RPMI7951 (cell line): ENCODE measurements around the gene HMCN2. TPM values are rescaled to one million over a fixed set of nuclear protein-coding genes. Genes with fewer than 3 reads are reported as not detected.

Source experiments
- DNase-seq: peaks from one replicate; pipeline ENCODE4 v3.0.0-alpha.2; 2012; ENCODE audit warnings: low read depth
- total RNA-seq: library from RNA; depleted of rRNA; stranded (reverse); fragments of >200 nt; shearing (Covaris generic); gene quantifications from 2 replicates; pipeline ENCODE4 v1.2.3, GENCODE V29; 2014

Gene HMCN2
- total RNA-seq, 1 experiment from 2014 or later: under 0.01 TPM

GRCh38 chr9:130364619-130365322 lies 99.2 kb downstream of the HMCN2 start:
- peak; percentile 82 for DNase-seq

GRCh38 chr9:130365323-130365721 lies 99.8 kb downstream of the HMCN2 start:
- DNase-seq: no peak

- no peak for DNase-seq
Observed at GRCh38 chr9:130366072-130366471, 100.5 kb downstream of the HMCN2 start.

GRCh38 chr9:130366888-130367550 lies 101.5 kb downstream of the HMCN2 start:
- DNase-seq: peak; percentile 13

DNA sequence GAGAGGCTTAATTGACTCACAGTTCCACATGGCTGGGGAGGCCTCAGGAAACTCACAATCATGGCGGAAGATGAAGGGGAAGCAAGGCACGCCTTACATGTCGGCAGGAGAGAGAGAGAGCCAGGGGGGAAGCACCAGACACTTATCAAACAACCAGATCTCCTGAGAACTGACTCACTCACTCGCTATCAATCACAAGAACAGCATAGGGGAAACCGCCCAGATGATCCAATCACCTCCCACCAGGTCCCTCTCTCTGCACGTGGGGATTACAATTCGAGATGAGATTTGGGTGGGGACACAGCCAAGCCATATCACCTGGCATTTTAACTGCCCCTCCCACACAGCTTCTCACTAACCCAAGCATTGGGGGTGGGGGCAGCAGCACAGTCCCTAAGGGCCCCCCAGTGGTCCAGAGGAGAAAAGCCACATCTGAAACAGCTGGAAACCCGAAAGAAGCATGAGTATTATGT lies 103.1 kb downstream of the HMCN2 start:
- peak; percentile 69 for DNase-seq

- no peak for DNase-seq
Observed at GRCh38 chr9:130370226-130370625, 104.7 kb downstream of the HMCN2 start.

- no peak for DNase-seq
Observed at GRCh38 chr9:130371196-130371966, 105.8 kb downstream of the HMCN2 start.

DNA sequence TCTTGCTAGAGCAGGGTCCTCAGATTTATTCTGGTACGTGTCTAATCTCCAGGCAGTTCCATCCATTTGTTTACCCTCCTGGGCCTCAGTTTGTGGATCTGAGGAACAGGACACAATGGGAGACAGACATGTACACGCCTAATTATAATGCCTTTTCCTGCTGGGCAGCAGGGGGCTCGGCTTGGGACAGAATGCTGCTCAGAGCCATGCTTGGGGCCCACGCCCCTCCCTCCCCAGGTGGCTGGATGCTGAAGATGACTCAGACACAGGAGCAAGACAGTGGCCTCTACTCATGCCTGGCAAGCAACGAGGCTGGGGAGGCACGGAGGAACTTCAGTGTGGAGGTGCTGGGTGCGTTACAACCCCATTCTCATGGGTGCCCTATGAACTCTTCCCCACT lies 106.5 kb downstream of the HMCN2 start:
- no peak for DNase-seq

DNA sequence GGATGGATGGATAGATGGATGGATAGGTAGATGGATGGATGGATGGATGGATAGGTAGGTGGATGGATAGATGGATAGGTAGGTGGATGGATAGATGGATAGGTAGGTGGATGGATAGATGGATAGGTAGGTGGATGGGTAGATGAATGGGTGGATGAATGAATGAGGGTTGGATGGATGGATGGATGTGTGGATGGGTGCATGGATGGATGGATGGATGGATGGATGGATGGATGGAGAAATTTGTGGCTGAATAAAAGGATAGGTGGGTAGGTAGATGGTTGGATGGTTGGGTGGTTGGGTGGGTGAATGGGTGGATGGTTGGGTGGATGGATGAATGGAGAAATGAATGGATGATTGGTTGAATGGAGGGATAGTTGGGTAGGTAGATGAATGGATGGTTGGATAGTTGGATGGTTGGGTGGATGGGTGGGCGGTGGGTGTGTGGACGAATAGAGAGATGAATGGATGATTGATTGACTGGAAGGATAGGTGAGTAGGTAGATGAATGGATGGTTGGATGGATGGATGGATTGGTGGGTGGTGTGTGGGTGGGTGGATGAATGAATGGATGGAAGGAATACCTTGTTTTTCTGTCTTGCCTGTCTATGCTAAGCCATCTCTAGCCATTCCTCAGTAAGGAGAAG lies 108.2 kb downstream of the HMCN2 start:
- DNase-seq: no peak

GRCh38 chr9:130377612-130378011 lies 112.1 kb downstream of the HMCN2 start:
- no peak for DNase-seq

DNA sequence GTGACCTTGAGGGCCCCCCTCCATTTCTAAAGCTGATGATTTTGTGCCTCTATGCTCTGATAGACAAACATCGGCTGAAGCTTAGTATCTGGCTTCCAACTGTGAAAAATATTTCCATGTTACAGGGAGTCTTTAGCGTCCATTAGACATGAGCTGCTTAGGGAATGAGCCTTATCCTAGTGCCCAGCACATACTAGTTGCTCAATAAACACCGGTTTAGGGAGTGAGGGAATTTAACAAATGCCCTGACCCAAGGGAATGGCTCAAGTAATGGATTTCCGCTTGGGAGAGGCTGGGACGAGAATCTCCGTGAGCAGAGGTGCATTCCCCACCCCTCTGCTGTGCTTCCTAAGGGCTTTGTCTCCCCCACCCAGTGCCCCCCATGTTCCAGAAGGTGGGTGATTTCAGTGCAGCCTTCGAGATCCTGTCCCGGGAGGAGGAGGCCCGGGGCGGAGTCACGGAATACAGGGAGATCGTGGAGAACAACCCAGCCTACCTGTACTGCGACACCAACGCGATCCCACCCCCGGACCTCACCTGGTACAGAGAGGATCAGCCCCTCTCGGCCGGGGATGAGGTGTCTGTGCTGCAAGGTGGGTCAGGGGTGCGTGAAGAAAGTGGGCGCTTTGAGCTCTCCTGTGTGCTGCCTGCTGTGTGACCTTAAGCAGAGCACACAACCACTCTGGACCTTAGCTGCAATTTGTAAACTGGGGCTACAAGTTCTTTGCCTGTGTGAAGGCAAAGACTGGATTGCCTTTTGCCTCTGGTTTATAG lies 113.5 kb downstream of the HMCN2 start:
- DNase-seq: no peak

DNA sequence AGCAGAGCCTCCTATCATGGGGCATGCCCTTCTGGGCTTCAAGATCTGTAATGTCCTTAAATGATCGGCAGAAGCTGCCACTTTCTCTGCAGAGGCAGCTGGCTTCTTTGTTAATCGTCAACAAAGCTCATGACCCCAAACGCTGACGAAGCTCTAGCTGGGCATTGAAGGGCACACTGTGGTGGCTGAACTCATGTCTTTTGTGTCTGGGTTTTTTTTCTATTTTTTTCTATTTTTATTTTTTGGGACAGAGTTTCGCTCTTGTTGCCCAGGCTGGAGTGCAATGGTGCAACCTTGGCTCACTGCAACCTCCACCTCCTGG lies 114.0 kb downstream of the HMCN2 start:
- no peak for DNase-seq

DNA sequence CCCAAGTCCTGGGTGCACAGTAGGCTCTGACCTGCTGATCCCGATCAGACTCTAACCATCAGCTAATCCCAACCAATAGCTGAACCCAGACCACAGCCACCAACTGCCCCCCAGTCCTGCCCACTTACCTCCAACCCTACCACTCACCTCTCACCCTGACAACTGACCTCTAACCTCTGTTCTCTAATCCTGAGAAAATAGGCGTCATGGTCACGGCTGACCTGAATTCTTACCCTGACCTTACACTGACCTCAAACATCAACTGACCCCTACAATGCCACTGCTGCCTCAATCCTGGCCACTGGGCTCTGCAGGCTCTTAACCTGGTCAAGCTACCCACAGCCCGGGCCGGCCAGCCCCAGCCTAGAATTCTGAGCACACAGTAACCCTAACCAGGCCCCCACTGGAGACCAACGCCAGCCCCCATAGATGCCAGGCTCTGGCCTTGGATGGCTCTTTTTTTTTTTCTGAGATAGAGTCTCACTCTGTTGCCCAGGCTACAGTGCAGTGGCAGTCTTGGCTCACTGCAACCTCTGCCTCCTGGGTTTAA lies 115.4 kb downstream of the HMCN2 start:
- DNase-seq: no peak

GRCh38 chr9:130381660-130382059 lies 116.1 kb downstream of the HMCN2 start:
- no peak for DNase-seq

- no peak for DNase-seq
Observed at GRCh38 chr9:130382096-130382495, 116.5 kb downstream of the HMCN2 start.

DNA sequence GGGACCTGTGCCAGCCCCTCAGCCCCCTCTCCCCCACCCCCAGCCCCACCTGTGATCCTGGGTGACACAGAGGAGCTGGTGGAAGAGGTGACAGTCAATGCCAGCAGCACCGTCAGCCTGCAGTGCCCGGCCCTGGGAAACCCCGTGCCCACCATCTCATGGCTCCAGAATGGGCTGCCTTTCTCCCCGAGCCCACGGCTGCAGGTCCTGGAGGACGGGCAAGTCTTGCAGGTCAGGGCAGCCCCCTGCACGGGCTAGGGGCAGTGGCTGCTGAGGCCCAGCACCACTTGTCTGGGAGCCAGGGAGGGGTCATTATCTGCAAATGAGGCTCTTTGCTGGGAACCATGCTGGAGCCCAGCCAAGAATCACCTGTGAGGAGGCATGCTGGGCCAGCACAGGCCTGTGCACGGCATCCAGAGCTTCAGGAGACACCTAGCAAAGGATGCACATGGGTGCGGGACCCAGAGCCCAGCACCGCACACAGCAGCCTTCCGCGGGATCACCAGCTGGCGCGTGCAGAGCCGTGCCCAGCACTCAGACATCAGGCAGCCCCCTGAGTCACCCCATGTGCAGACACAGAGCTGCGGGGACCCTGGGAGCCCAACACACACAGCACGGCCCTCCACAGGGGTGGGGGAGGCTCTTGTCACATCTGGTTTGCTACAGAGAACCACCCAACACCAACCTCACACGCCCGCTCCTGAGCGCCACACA lies 117.2 kb downstream of the HMCN2 start:
- DNase-seq: no peak

- no peak for DNase-seq
Observed at GRCh38 chr9:130383350-130383715, 117.8 kb downstream of the HMCN2 start.

DNA sequence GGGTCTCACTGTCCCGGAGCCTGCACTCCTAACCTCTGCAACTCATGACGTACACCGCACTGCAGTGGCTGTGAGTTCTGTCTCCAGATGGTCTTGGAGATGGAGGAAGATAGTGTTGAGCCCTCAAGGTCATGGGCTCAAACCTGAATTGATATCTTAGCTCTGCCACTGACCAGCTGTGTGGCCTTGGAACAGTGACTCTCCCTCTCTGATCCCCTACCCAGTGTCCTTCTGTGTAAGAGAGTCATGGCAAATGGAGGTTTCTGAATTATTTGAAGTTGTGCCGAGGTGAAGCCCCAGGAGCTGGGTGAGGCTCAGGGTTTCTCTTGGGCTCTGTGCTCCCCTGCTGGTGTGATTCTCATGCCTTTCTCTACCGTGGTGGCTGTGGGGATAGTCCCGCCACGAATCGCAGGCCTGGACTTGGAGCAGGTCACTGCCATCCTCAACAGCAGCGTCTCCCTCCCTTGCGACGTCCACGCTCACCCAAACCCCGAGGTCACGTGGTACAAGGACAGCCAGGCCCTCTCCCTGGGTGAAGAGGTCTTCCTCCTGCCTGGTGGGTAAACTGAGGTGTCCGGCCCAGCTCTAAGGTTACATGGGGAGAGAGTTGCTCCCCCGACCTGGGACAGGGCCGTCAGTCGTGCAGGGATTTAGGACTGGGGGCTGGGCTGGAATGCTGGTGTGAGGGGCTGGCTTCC lies 118.6 kb downstream of the HMCN2 start:
- DNase-seq: no peak

DNA sequence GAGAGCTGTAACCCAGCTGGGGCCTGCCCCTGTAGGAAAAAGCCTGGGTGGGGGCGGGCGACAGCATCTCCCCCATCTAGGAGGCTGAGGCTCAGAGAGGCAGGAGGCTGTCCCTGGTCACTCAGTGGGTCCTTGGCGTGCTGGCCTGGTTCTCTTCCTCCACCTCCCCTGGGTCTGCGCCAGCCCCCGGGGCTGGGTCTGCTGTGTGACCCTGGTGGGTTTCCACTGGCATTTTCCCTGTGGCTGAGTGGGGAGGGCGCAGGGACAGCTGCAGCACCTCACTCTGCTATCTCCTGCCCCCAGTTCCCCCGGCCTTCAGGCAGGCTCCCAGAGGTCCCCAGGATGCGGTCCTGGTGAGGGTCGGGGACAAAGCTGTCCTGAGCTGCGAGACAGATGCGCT lies 119.7 kb downstream of the HMCN2 start:
- no peak for DNase-seq

DNA sequence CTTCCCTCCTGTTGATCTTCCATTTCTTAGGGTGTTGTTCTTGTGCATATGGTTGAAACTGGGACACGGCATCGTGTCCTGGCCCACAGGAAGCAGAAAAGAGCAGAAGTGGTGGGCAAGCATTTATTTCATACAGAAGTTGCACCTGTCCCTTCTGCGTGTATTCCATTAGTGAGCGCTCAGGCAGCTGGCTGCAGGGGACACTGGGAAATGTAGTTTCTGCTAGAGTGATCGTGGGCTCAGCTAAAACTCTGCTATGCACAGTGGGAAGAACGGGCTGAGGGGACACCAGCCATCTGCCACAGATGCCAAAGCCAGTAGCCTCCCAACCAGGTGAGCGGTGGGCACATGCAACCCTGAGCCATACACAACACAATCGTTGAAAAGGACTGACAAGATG lies 121.8 kb downstream of the HMCN2 start:
- no peak for DNase-seq
